Measurements from ENCODE around the gene NKX2-3. TPM values are rescaled to one million over a fixed set of nuclear protein-coding genes. Genes with fewer than 3 reads are reported as not detected.

NKX2-3 gene
- total RNA-seq, 1 experiment from 2014 or later: not detected

DNA sequence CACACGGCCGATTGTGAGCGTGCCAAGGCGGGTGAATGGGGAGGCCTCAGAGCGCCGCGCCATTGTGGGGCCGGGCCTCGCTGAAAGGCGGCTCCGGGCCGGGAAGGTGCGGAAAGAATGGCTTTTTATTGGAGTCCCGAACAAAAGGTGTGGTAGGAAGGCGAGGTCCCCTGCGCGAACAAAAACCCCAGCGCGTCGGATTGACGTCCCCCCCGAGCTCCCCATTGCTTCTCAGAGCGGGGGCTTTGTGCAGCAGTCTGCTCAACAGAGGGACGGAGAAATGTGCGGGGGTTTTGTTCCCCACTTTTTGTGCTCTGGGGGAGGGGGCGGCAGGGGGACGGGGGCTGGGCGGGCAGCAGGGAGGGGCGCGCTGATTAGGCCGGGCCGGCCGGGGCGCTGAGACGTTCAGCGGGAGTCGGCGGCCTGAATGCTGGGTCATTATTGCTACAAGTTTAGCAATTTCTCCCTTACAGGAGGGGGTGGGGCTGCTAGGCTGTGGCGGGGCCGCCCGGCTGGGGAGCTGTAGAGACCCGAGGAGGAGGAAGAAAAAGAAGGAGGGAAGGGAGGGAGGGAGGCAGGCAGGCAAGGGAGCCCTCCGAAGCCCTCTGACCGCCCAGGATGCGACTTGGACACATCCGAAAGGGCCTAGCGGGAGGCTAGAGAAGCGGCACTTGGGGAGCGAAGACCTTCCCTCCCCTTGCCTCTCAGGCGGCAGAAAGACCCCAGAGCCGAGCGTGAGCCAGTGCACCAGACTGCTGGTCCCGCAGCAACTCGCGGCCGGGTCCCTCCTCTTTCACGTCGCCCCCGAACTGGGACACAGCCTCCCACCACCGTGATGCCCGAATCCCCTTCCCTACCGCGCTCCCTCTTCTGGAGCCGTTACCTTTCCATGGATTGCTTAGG is 4.6 kb downstream of the NKX2-3 start:
- no peak overlapping the region for H3K27ac Mint-ChIP-seq (ENCODE audit: low read depth, unreplicated experiment)
- no peak overlapping the region for H3K4me3 Mint-ChIP-seq (ENCODE audit: unreplicated experiment)
- H3K9me3 Mint-ChIP-seq (ENCODE audit: unreplicated experiment): no peaks in the 10 kb centered on the region
- no peak for DNase-seq (ENCODE audit: unreplicated experiment)
- peaks cover 72% of the 10 kb centered on the region for H3K27me3 Mint-ChIP-seq (ENCODE audit: insufficient read depth, unreplicated experiment)
- H3K36me3 Mint-ChIP-seq (ENCODE audit: insufficient read depth, unreplicated experiment): no peaks in the 10 kb centered on the region
- intact Hi-C loops (cut with micrococcal nuclease): no loop called here
- ChIA-PET CTCF (no interaction called here), POLR2A (no interaction called here)
- TF ChIP-seq, protein P1, sequence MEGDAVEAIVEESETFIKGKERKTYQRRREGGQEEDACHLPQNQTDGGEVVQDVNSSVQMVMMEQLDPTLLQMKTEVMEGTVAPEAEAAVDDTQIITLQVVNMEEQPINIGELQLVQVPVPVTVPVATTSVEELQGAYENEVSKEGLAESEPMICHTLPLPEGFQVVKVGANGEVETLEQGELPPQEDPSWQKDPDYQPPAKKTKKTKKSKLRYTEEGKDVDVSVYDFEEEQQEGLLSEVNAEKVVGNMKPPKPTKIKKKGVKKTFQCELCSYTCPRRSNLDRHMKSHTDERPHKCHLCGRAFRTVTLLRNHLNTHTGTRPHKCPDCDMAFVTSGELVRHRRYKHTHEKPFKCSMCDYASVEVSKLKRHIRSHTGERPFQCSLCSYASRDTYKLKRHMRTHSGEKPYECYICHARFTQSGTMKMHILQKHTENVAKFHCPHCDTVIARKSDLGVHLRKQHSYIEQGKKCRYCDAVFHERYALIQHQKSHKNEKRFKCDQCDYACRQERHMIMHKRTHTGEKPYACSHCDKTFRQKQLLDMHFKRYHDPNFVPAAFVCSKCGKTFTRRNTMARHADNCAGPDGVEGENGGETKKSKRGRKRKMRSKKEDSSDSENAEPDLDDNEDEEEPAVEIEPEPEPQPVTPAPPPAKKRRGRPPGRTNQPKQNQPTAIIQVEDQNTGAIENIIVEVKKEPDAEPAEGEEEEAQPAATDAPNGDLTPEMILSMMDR (IDR thresholded peaks at IDR 0.05; ENCODE audit: unreplicated experiment): no peak
- no TSS peak for BruUV-seq (replicated peaks)
- no peaks in the 10 kb centered on the region for H3K4me1 Mint-ChIP-seq (ENCODE audit: insufficient read depth, unreplicated experiment)

DNA sequence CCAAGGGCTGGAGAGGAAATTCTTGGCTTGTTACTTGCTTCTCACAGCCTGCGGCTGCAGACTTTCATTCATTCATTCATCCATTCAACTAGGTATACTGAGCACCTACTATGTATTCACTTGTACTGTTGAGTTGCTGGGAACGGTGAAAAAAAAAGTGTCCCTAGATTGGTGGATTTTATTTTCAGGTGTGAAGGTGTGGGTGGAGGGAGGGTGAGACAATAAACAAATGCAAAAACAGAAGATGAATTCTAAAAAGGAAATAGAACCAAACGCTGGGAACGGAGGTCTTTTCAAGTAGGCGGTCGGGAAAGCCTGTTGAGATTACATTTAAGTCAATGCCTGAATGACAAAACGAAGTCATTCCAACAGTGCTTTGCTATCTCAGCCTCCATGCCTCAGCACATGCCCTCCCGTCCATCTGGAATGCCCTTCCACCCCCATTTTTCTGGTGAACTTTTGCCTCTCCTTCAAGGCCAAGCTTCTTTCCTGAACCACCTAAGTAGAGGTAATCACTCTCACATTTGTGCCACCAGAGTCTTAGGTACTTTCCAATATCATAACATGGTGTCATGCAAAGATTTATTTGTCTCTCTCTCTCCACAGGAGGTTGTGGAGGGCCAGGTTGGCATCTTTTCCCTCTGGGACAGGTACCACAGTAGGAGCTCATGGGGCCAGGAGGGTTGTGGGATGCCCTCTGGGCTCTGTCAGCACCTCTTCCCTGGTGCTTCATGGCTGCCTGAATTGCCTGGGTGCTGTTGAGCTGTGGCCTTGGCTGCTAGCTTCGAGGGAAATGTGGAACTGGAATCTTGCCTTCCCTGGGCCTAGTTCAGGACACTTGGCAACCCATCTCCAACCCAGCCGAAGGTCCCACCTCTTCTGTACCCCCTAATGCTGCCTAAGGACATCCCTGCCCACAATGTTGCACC is 5.5 kb downstream of the NKX2-3 start:
- no peaks in the 10 kb centered on the region for H3K4me1 Mint-ChIP-seq (ENCODE audit: insufficient read depth, unreplicated experiment)
- BruUV-seq (replicated peaks): no TSS peak
- intact Hi-C loops (cut with micrococcal nuclease): no loop called here
- H3K4me3 Mint-ChIP-seq (ENCODE audit: unreplicated experiment): no peak overlapping the region
- ChIA-PET POLR2A (no interaction called here), CTCF (interaction anchor here (0.7 to 0.9 kb wide), 4 partner anchors 21 to 1206 kb away, joined by 3 to 5 read pairs (median 4); no protein-coding TSS in a partner anchor)
- H3K27me3 Mint-ChIP-seq (ENCODE audit: insufficient read depth, unreplicated experiment): peaks cover 80% of the 10 kb centered on the region
- H3K9me3 Mint-ChIP-seq (ENCODE audit: unreplicated experiment): no peaks in the 10 kb centered on the region
- DNase-seq (ENCODE audit: unreplicated experiment): no peak
- no peaks in the 10 kb centered on the region for H3K36me3 Mint-ChIP-seq (ENCODE audit: insufficient read depth, unreplicated experiment)
- TF ChIP-seq, protein P1 (IDR thresholded peaks at IDR 0.05; ENCODE audit: unreplicated experiment): no peak
- H3K27ac Mint-ChIP-seq (ENCODE audit: low read depth, unreplicated experiment): no peak overlapping the region

DNA sequence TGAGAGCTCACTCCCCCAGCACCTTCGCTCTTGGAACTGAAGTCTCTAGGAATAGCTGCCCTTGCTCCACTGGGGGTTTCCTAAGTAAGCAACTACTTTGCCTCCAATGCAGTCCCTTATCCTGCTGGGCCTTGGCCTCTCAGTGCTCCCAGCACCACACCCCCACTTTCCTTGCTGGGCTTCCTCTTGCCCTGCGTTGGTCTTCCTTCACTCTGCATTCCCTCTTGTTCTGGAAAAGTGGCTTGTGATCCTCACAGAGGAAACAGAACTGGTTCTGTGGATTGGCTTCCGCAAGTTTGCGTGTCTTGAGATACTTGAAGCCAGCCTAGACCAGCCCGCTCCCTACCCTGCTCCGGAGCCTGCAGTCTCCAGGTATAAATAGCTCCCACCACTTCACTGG is 6.4 kb downstream of the NKX2-3 start:
- no peak overlapping the region for H3K4me3 Mint-ChIP-seq (ENCODE audit: unreplicated experiment)
- no peaks in the 10 kb centered on the region for H3K36me3 Mint-ChIP-seq (ENCODE audit: insufficient read depth, unreplicated experiment)
- peaks cover 87% of the 10 kb centered on the region for H3K27me3 Mint-ChIP-seq (ENCODE audit: insufficient read depth, unreplicated experiment)
- POLR2A ChIA-PET: no interaction called here
- H3K27ac Mint-ChIP-seq (ENCODE audit: low read depth, unreplicated experiment): no peak overlapping the region
- CTCF ChIA-PET: interaction anchor here (0.7 to 0.9 kb wide), 3 partner anchors 20 to 1207 kb away, joined by 3 to 5 read pairs (median 4); no protein-coding TSS in a partner anchor
- TF ChIP-seq, protein P1 (IDR thresholded peaks at IDR 0.05; ENCODE audit: unreplicated experiment): no peak
- no peaks in the 10 kb centered on the region for H3K9me3 Mint-ChIP-seq (ENCODE audit: unreplicated experiment)
- intact Hi-C loops (cut with micrococcal nuclease): no loop called here
- no TSS peak for BruUV-seq (replicated peaks)
- no peaks in the 10 kb centered on the region for H3K4me1 Mint-ChIP-seq (ENCODE audit: insufficient read depth, unreplicated experiment)
- no peak for DNase-seq (ENCODE audit: unreplicated experiment)

DNA sequence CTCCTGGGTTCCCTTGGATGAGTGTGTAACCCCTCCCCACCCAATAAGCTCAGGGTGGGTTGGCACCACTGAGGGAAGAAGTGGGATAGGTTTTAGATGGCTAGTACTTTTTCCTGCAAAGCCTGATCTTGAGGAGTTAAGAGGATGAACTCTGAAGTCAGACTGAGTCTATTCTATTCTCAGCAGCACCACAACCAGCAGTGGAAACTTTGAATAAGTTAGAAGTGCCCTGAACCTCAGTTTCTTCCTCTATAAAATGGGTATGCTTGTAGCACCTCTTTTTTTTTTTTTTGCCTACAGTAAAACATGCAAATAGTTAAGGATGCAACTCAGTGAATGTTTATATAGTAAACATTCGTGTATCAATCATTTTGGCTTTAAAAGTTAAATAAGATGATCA is 7.1 kb downstream of the NKX2-3 start:
- H3K9me3 Mint-ChIP-seq (ENCODE audit: unreplicated experiment): no peaks in the 10 kb centered on the region
- H3K4me3 Mint-ChIP-seq (ENCODE audit: unreplicated experiment): no peak overlapping the region
- no peaks in the 10 kb centered on the region for H3K4me1 Mint-ChIP-seq (ENCODE audit: insufficient read depth, unreplicated experiment)
- H3K27ac Mint-ChIP-seq (ENCODE audit: low read depth, unreplicated experiment): no peak overlapping the region
- no peak for DNase-seq (ENCODE audit: unreplicated experiment)
- TF ChIP-seq, protein P1 (IDR thresholded peaks at IDR 0.05; ENCODE audit: unreplicated experiment): no peak
- H3K36me3 Mint-ChIP-seq (ENCODE audit: insufficient read depth, unreplicated experiment): no peaks in the 10 kb centered on the region
- CTCF ChIA-PET: no interaction called here
- intact Hi-C loops (cut with micrococcal nuclease): no loop called here
- POLR2A ChIA-PET: no interaction called here
- peaks cover 87% of the 10 kb centered on the region for H3K27me3 Mint-ChIP-seq (ENCODE audit: insufficient read depth, unreplicated experiment)
- no TSS peak for BruUV-seq (replicated peaks)

Measured in MCF 10A (cell line).